HFF-Myc (cell line): Measurements from ENCODE around the gene ALDH1L1.

Experiments used
- DNase-seq: peaks from one replicate; pipeline ENCODE4 v3.0.0-alpha.2; 2011; ENCODE audit warnings: low read depth; ENCODE audit errors: extremely low read depth
- H3K4me3 ChIP-seq: replicated peaks from 2 replicates; pipeline ENCODE4 v1.5.1; 2011; ENCODE audit warnings: low read depth, mild to moderate bottlenecking, control low read depth, low read length
- TF ChIP-seq, protein P1 (sequence below): IDR thresholded peaks from 2 replicates; pipeline ENCODE4 v1.5.1; 2012; ENCODE audit warnings: mild to moderate bottlenecking, low read depth, low read length, control low read depth; ENCODE audit errors: missing control alignments

Gene ALDH1L1

DNA sequence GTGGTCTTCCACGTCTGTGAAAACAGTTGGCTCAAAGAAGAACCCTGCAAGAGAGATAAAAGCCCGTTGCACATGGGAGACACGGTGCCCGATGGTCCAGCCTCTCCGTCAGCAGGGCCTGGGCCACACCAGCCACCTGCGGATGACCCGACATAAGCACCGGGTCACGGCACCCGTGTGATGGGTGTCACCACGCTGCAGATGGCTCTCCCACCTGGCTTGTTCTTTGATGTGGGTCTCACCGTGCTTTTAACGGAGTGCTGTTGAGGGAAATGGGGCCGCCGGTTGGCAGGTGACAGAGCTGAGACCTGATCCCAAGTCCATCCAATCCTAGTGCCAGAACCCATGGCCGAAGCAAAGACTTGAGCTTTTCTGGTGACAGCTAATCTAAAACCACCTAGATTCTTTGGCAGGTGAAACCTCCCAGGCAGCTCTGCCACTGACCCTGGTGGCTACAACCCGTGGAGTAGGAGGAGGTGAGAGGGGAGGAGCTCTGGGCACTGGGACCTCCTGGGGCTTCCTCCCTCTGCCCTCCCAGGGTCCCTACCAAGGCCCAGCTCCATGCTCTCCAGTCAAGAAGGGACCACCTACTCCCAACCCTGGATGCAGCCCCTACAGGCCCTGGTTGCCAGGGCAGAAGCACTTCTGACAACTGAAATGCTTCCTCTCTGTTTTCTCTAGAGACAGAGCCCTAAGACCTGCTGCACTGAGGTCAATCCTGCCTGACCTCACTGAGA lies 73.0 kb downstream of the ALDH1L1 start:
- no peak for DNase-seq
- TF ChIP-seq, protein P1, sequence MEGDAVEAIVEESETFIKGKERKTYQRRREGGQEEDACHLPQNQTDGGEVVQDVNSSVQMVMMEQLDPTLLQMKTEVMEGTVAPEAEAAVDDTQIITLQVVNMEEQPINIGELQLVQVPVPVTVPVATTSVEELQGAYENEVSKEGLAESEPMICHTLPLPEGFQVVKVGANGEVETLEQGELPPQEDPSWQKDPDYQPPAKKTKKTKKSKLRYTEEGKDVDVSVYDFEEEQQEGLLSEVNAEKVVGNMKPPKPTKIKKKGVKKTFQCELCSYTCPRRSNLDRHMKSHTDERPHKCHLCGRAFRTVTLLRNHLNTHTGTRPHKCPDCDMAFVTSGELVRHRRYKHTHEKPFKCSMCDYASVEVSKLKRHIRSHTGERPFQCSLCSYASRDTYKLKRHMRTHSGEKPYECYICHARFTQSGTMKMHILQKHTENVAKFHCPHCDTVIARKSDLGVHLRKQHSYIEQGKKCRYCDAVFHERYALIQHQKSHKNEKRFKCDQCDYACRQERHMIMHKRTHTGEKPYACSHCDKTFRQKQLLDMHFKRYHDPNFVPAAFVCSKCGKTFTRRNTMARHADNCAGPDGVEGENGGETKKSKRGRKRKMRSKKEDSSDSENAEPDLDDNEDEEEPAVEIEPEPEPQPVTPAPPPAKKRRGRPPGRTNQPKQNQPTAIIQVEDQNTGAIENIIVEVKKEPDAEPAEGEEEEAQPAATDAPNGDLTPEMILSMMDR = no peak
- H3K4me3 ChIP-seq = no peak overlapping the region

DNA sequence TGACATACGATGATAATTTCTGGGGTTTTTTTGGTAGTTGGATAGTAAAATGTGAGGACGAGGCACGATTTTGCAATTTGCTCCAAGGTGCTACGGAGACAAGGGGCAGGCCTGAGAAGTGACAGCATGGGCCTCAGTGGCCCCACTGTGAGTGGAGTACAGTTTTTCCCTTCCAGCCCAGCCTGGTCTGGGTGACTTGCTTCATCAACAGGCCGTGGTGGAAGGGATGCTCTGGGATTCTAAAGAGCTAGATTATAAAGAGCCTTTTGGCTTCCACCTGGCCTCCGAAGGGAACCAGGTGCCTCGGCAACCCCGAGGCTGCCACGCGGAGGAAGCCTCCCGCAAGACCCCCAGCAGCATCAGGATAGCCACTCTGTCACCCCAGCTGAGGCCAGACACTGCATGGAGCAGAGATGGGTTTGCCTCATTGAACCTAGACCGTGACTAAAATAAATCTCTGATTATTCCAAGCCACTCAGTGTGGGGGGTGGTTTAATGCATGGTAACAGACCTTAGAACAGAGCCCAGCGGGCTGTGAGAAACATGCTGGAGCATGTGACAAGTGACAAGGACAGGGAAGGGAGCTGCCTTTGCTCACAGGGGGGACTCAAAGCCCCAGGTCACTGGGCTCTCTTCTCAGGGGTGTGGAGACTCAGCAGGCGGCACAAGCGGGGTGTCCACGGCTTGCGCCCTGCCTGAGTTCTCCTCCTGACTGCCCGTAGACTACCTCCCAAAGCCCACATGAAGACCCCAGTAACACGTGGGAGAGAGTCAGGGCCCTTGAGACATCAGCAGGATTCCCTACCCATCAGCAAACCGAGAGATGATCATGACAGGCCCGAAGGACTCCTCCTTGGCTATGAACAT lies 73.8 kb downstream of the ALDH1L1 start:
- TF ChIP-seq, protein P1 = no peak
- DNase-seq = no peak
- H3K4me3 ChIP-seq = no peak overlapping the region

DNA sequence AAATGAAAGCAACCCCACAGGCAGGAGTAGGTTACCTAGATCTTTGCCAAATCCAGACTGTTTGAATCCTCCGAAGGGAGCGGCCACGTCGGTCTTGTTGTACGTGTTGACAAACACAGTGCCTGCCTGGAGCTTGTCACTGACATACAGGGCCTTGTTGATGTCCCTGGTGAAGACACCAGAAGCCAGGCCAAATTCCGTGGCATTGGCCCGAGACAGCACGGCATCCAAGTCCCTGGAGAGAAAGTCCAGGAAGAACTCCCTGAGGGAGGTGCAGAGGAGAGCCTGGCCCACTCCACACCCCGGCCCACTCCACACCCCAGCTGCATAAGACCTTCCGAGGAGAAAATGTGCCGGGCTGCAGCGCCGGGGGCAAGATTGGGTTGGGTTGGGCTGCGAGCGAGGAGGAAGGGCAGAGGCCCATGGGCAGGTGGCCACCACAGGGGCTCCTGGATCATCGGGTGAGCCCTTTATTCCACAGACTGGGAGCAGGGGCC lies 74.6 kb downstream of the ALDH1L1 start:
- TF ChIP-seq, protein P1 = no peak
- no peak overlapping the region for H3K4me3 ChIP-seq
- DNase-seq = no peak

DNA sequence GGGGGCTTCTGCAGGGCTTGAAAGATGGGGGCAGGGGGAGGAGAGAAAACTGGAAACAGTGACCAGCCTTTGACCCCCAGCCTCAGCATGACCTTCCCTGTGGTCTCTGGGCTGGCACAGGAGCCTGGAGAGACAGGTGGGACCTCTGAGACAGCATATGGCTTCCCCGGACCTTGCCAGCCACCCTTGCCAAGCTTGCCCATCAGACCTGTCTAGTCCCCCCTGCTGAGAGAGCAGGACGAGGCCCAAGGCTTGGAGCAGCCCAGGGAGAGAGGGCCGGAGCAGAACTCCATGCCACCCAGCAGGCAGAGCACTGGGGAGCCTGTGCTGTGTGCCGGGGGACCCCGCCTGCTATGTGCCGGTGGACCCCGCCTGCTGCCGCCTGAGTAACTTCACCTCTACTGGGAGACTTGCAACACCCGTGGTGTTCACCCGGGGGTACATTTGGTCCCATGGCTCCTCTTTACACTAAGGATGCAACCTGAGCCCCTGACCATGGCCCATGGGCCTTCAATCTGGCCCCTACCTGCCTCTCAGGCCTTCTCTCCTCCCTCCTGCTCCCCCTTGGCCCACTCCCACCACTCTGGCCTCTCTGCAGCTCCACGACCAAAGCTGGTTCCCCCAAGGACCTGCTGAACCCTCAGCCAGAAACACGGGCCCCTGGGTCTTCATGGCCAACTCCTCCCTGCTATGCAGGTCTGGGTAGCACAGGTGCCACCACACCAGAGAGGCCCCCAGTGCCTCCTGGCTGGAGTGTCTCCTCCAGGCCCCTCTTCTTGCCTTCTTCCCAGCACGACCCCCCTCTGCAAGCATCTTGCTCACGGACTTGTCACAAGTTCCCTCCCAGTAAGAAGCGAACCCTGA lies 75.4 kb downstream of the ALDH1L1 start:
- DNase-seq = no peak
- H3K4me3 ChIP-seq = no peak overlapping the region
- TF ChIP-seq, protein P1 = no peak

DNA sequence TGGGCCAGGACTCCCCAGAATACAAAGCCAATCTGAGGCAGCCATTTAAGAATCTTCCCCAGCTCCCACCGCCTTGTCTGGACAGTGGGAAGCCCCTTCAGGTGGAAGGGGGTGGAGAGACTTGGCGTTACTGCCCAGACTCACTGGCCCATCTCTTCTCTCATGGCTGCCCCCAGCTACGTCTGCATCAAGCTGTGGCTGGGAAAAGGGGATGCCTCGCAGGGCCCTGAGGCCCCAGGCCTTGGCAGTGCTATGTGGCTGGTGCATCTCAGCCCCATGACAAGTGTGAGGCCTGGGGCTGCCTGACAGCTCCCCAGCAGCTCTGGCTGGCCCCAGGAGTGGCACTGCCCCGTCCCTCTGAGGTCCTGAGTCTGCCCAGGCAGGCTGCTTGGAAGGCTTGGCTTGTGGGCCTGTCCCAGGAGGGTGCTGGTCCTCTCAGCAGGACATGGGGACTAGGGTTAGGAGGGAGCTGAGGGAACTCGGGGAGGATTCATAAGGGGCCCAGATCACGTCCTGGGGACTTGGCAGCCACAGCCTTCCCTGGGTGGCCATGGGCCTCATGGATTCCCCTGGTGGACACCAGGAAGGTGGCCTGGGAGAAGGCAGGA lies 76.3 kb downstream of the ALDH1L1 start:
- H3K4me3 ChIP-seq = no peak overlapping the region
- no peak for DNase-seq
- TF ChIP-seq, protein P1 = no peak
